H9 (cell line): ENCODE data around the gene ILDR2. TPM values are rescaled to one million over a fixed set of nuclear protein-coding genes. Genes with fewer than 3 reads are reported as not detected.

Experiments
- DNase-seq: peaks from one replicate; pipeline ENCODE4 v3.0.0-alpha.2; 2017
- H2AFZ ChIP-seq: one replicate; pipeline ENCODE4 v1.6.1; 2013; ENCODE audit warnings: mild to moderate bottlenecking, low read length, control low read depth, moderate library complexity
- H2AK5ac ChIP-seq: 2 replicates; pipeline ENCODE4 v1.6.1; 2013; ENCODE audit warnings: low read length, control low read depth, mixed read lengths; ENCODE audit not compliant: insufficient read length
- H2BK120ac ChIP-seq: one replicate; pipeline ENCODE4 v1.6.1; 2013; ENCODE audit warnings: low read depth, mild to moderate bottlenecking, low read length, control low read depth, inconsistent platforms; ENCODE audit not compliant: poor library complexity, severe bottlenecking
- H2BK12ac ChIP-seq: 2 replicates; pipeline ENCODE4 v1.6.1; 2013; ENCODE audit warnings: low read length, control low read depth, mixed read lengths, low read depth; ENCODE audit not compliant: insufficient read length
- H2BK15ac ChIP-seq: 2 replicates; pipeline ENCODE4 v1.6.1; 2013; ENCODE audit warnings: low read depth, low read length, control low read depth
- H2BK20ac ChIP-seq: one replicate; pipeline ENCODE4 v1.6.1; 2013; ENCODE audit warnings: low read depth, mild to moderate bottlenecking, low read length, control low read depth, inconsistent platforms; ENCODE audit not compliant: poor library complexity, severe bottlenecking
- H2BK5ac ChIP-seq: 2 replicates; pipeline ENCODE4 v1.6.1; 2013; ENCODE audit warnings: low read length, control low read depth, mixed read lengths; ENCODE audit not compliant: insufficient read length
- H3K14ac ChIP-seq: 2 replicates; pipeline ENCODE4 v1.6.1; 2013; ENCODE audit warnings: low read length, control low read depth; ENCODE audit not compliant: insufficient read depth
- H3K18ac ChIP-seq: 2 replicates; pipeline ENCODE4 v1.6.1; 2013; ENCODE audit warnings: low read depth, mild to moderate bottlenecking, mixed read lengths, low read length, control low read depth; ENCODE audit not compliant: insufficient read length
- H3K23ac ChIP-seq: 2 replicates; pipeline ENCODE4 v1.6.1; 2013; ENCODE audit warnings: low read length, control low read depth, mixed read lengths, low read depth; ENCODE audit not compliant: insufficient read length
- H3K23me2 ChIP-seq: 2 replicates; pipeline ENCODE4 v1.6.1; 2013; ENCODE audit warnings: low read depth, mild to moderate bottlenecking, mixed read lengths, low read length, control low read depth; ENCODE audit not compliant: insufficient read length, poor library complexity, severe bottlenecking
- H3K27ac ChIP-seq: 2 replicates; pipeline ENCODE4 v1.5.1; 2013; ENCODE audit warnings: low read length, control low read depth, mixed read lengths, low read depth; ENCODE audit not compliant: insufficient read length
- H3K27me3 ChIP-seq: 2 replicates; pipeline ENCODE4 v1.6.1; 2013; ENCODE audit warnings: low read length, control low read depth, inconsistent platforms; ENCODE audit not compliant: insufficient read depth
- H3K4ac ChIP-seq: 2 replicates; pipeline ENCODE4 v1.6.1; 2013; ENCODE audit warnings: low read depth, mild to moderate bottlenecking, control low read depth, inconsistent platforms, low read length, moderate library complexity
- H3K4me1 ChIP-seq: 2 replicates; pipeline ENCODE4 v1.6.1; 2013; ENCODE audit warnings: low read length, control low read depth, inconsistent platforms; ENCODE audit not compliant: insufficient read depth
- H3K4me2 ChIP-seq: 2 replicates; pipeline ENCODE4 v1.6.1; 2013; ENCODE audit warnings: low read length, control low read depth, mixed read lengths; ENCODE audit not compliant: insufficient read length, insufficient read depth
- H3K56ac ChIP-seq: 2 replicates; pipeline ENCODE4 v1.6.1; 2013; ENCODE audit warnings: low read depth, mild to moderate bottlenecking, mixed read lengths, low read length, control low read depth; ENCODE audit not compliant: insufficient read length
- H3K79me1 ChIP-seq: 2 replicates; pipeline ENCODE4 v1.6.1; 2013; ENCODE audit warnings: low read depth, mild to moderate bottlenecking, moderate library complexity, low read length, control low read depth, inconsistent platforms; ENCODE audit not compliant: insufficient read depth, poor library complexity, severe bottlenecking
- H3K79me2 ChIP-seq: 2 replicates; pipeline ENCODE4 v1.6.1; 2013; ENCODE audit warnings: low read length, control low read depth, inconsistent platforms; ENCODE audit not compliant: insufficient read depth
- H3K9ac ChIP-seq: 2 replicates; pipeline ENCODE4 v1.6.1; 2013; ENCODE audit warnings: low read length, control low read depth, mixed read lengths; ENCODE audit not compliant: insufficient read length; ENCODE audit errors: extremely low read depth
- H3K9me3 ChIP-seq: one replicate; pipeline ENCODE4 v1.6.1; 2013; ENCODE audit warnings: low read depth, low read length, inconsistent platforms; ENCODE audit not compliant: control insufficient read depth
- H3T11ph ChIP-seq: one replicate; pipeline ENCODE4 v1.6.1; 2013; ENCODE audit warnings: mild to moderate bottlenecking, low read length, control low read depth, inconsistent platforms
- H4K20me1 ChIP-seq: one replicate; pipeline ENCODE4 v1.6.1; 2013; ENCODE audit not compliant: control insufficient read depth, insufficient read length, insufficient read depth
- H4K5ac ChIP-seq: 2 replicates; pipeline ENCODE4 v1.6.1; 2013; ENCODE audit warnings: low read depth, mild to moderate bottlenecking, mixed read lengths, low read length, control low read depth; ENCODE audit not compliant: insufficient read length
- H4K8ac ChIP-seq: replicated peaks from 2 replicates; pipeline ENCODE4 v1.6.1; 2013; ENCODE audit warnings: low read length, control low read depth, mixed read lengths, low read depth; ENCODE audit not compliant: insufficient read length
- H4K91ac ChIP-seq: 2 replicates; pipeline ENCODE4 v1.6.1; 2013; ENCODE audit warnings: low read depth, mild to moderate bottlenecking, moderate library complexity, mixed read lengths, low read length, control low read depth; ENCODE audit not compliant: insufficient read length
- H3K27ac Mint-ChIP-seq, 3 experiments: 2 replicates in 2 of 3; 3 replicates in 1 of 3; pipeline ENCODE4 v1.8.0; 2020 to 2021; ENCODE audit warnings: mixed read lengths in 3 of 3, mild to moderate bottlenecking in 1 of 3, moderate library complexity in 1 of 3
- H3K27me3 Mint-ChIP-seq: 2 replicates; pipeline ENCODE4 v1.8.0; 2021; ENCODE audit warnings: low read depth, mild to moderate bottlenecking, moderate library complexity, mixed read lengths
- H3K36me3 Mint-ChIP-seq, 3 experiments: 2 replicates in 2 of 3; 3 replicates in 1 of 3; pipeline ENCODE4 v1.8.0; 2020 to 2021; ENCODE audit warnings: low read depth in 3 of 3, mixed read lengths in 3 of 3; ENCODE audit not compliant: insufficient read depth in 1 of 3
- H3K4me1 Mint-ChIP-seq, 2 experiments: 2 replicates each; pipeline ENCODE4 v1.8.0; 2020; ENCODE audit warnings: mixed read lengths in 2 of 2
- H3K4me3 Mint-ChIP-seq, 2 experiments: 2 replicates in 1 of 2; 3 replicates in 1 of 2; pipeline ENCODE4 v1.8.0; 2020 to 2021; ENCODE audit warnings: mild to moderate bottlenecking in 2 of 2, mixed read lengths in 2 of 2, moderate library complexity in 1 of 2
- H3K9me3 Mint-ChIP-seq, 2 experiments: 2 replicates in 1 of 2; 3 replicates in 1 of 2; pipeline ENCODE4 v1.8.0; 2020; ENCODE audit warnings: mild to moderate bottlenecking in 2 of 2, mixed read lengths in 2 of 2, moderate library complexity in 1 of 2
- WGBS: extraction: QIAGEN DNeasy Blood & Tissue Kit; methylation state at CpG from one replicate; pipeline ENCODE4 v1.1.7; 2013; ENCODE audit warnings: missing lambda C conversion rate, low lambda C conversion rate, mixed read lengths; ENCODE audit not compliant: insufficient read length; ENCODE audit errors: extremely low coverage; 5-methylcytosine and 5-hydroxymethylcytosine counted together
- total RNA-seq: library from RNA; stranded (reverse); gene quantifications from 2 replicates; pipeline ENCODE4 v1.2.1, GENCODE V29; 2021
- TF ChIP-seq, protein P1 (sequence below): fragments of 200-600 bp; sonication (generic); conservative IDR thresholded peaks from 3 replicates; pipeline ENCODE4 v1.8.0; 2021; ENCODE audit warnings: antibody characterized with exemption, mild to moderate bottlenecking

The ILDR2 gene
- total RNA-seq, 1 experiment from 2014 or later: 1.1 TPM

DNA sequence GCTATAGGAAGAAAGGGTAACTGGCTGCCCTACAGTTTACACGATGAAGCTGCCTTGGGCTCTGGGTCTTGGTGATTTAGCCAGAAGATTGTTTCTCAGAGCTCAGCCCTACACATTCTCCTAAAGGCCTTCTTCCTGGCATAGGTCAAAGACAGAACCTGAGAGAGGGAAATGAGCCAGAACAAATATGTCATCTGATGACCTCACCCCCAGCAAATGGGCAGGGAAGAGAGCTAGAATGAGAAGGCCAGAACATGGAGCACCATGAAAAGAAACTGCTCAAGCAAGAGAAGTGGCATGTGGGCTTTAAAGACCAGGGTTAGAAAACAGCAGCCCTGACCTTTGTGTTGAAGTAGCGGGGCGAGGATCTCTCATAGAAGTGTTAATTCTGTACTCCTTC is 5.5 kb upstream of the ILDR2 start:
- Histone ChIP-seq H3K56ac (no peak overlapping the region), H2BK120ac (no peak overlapping the region), H2AK5ac (no peak overlapping the region), H3K23ac (no peak overlapping the region), H4K91ac (no peak overlapping the region), H2BK12ac (no peak overlapping the region), H3K9me3 (no peaks in the 10 kb centered on the region), H3K4me2 (no peak overlapping the region), H3K79me1 (no peaks in the 10 kb centered on the region), H3K14ac (no peak overlapping the region), H2BK5ac (no peak overlapping the region), H3K4ac (no peak overlapping the region), H3K4me1 (no peaks in the 10 kb centered on the region), H3K9ac (no peak overlapping the region), H2AFZ (no peak overlapping the region), H3K79me2 (no peaks in the 10 kb centered on the region), H3K27ac (no peak overlapping the region), H2BK20ac (no peak overlapping the region), H3K27me3 (peaks cover 16% of the 10 kb centered on the region; the same call in 1 of the 2 replicates), H3K18ac (no peak overlapping the region), H3K23me2 (no peaks in the 10 kb centered on the region), H4K5ac (no peak overlapping the region), H3T11ph (no peak overlapping the region), H4K8ac (no peak overlapping the region), H2BK15ac (no peak overlapping the region), H4K20me1 (no peaks in the 10 kb centered on the region)
- Mint-ChIP-seq H3K9me3 (no peaks in the 10 kb centered on the region), H3K27me3 (peaks cover 45% of the 10 kb centered on the region), H3K36me3 (no peaks in the 10 kb centered on the region), H3K4me1 (peaks cover 0 to 2% of the 10 kb centered on the region in 2 experiments; a peak in 1 of 4 replicates), H3K4me3 (no peak overlapping the region), H3K27ac (no peak overlapping the region)
- no CpG with 5 or more reads among the region's 3 CpGs for WGBS
- no peak for DNase-seq
- TF ChIP-seq, protein P1, sequence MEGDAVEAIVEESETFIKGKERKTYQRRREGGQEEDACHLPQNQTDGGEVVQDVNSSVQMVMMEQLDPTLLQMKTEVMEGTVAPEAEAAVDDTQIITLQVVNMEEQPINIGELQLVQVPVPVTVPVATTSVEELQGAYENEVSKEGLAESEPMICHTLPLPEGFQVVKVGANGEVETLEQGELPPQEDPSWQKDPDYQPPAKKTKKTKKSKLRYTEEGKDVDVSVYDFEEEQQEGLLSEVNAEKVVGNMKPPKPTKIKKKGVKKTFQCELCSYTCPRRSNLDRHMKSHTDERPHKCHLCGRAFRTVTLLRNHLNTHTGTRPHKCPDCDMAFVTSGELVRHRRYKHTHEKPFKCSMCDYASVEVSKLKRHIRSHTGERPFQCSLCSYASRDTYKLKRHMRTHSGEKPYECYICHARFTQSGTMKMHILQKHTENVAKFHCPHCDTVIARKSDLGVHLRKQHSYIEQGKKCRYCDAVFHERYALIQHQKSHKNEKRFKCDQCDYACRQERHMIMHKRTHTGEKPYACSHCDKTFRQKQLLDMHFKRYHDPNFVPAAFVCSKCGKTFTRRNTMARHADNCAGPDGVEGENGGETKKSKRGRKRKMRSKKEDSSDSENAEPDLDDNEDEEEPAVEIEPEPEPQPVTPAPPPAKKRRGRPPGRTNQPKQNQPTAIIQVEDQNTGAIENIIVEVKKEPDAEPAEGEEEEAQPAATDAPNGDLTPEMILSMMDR: no peak
